Measurements from ENCODE around the gene VPREB1.

DNA sequence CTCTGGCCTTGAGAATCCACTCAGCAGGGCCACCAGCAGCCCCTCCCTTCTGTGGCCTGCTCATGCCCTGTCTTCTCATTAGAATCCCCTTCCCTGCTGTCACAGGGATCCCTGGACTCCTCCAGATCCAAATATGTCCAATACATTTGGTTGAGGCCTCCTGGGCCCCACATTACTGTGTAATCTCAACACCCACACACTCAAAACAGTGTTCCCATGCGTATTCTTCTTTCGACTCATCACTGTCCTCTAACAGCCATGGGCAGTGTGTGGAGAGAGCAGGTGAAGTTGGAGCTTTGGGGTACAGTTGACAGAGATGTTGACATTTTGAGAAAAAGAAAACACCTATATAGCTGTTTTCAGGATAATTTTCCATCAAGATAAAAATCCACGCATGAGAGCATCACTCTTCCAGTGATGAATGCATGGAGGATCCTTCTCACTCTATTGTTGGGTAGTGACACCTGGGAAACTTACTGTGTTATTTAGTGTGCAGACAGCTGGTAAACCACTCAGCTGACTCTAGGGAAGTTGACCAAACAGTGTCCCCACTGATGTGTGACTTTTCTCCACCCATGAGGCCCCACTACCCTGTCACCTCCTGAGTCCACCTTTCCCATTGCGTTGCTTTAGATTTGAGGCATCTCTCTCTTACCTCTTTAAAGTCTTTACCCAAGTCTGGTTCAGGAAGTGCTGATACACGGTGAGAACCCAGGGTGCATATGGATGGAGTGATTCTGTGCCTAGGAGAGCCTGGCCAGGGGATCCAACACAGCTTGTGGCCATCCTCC is 28.7 kb upstream of the VPREB1 start:
- TF ChIP-seq EZH2 (IDR thresholded peaks at IDR 0.05; ENCODE audit: borderline replicate concordance, low read depth, low read length, poor library complexity, severe bottlenecking) (no peak), CTCF (conservative IDR thresholded peaks at IDR 0.05; ENCODE audit: low read depth, low read length) (no peak)
